Immature natural killer cell (primary cell): ENCODE results near the gene SORCS1. TPM values are rescaled to one million over a fixed set of nuclear protein-coding genes. Genes with fewer than 3 reads are reported as not detected.

ENCODE experiments used
- DNase-seq, 3 donors: peaks; one replicate each; pipeline ENCODE4 v3.0.0; 2022; ENCODE audit warnings: mixed read lengths in 1 of 3
- H3K27ac Mint-ChIP-seq, 6 donors: one replicate each; pipeline ENCODE4 v1.8.0; 2020; ENCODE audit warnings: mixed read lengths in 6 of 6, mild to moderate bottlenecking in 5 of 6, inconsistent platforms in 4 of 6, moderate library complexity in 3 of 6
- H3K27me3 Mint-ChIP-seq, 3 donors: one replicate each; pipeline ENCODE4 v1.8.0; 2020 to 2021; ENCODE audit warnings: low read depth in 3 of 3, mild to moderate bottlenecking in 3 of 3, mixed read lengths in 3 of 3, moderate library complexity in 3 of 3, inconsistent platforms in 1 of 3
- H3K36me3 Mint-ChIP-seq, 3 donors: one replicate each; pipeline ENCODE4 v1.8.0; 2020; ENCODE audit warnings: mixed read lengths in 3 of 3, inconsistent platforms in 2 of 3, mild to moderate bottlenecking in 2 of 3
- H3K4me1 Mint-ChIP-seq, 2 donors: one replicate each; pipeline ENCODE4 v1.8.0; 2020; ENCODE audit warnings: inconsistent platforms in 2 of 2, mild to moderate bottlenecking in 2 of 2, mixed read lengths in 2 of 2, moderate library complexity in 1 of 2
- H3K4me3 Mint-ChIP-seq, 5 donors: one replicate each; pipeline ENCODE4 v1.8.0; 2020; ENCODE audit warnings: mild to moderate bottlenecking in 5 of 5, mixed read lengths in 5 of 5, inconsistent platforms in 3 of 5, moderate library complexity in 3 of 5
- H3K9me3 Mint-ChIP-seq, 6 donors: one replicate each; pipeline ENCODE4 v1.8.0; 2020; ENCODE audit warnings: mild to moderate bottlenecking in 6 of 6, mixed read lengths in 6 of 6, inconsistent platforms in 4 of 6, moderate library complexity in 3 of 6
- polyA plus RNA-seq, 3 donors: library from polyadenylated mRNA; unstranded; fragments of 300-500 nt; fragmentation: Illumina TruSeq; gene quantifications; one replicate each; pipeline ENCODE4 v1.2.3, GENCODE V29; 2021

Gene SORCS1
- polyA plus RNA-seq, 3 donors from 2014 or later = not detected

DNA sequence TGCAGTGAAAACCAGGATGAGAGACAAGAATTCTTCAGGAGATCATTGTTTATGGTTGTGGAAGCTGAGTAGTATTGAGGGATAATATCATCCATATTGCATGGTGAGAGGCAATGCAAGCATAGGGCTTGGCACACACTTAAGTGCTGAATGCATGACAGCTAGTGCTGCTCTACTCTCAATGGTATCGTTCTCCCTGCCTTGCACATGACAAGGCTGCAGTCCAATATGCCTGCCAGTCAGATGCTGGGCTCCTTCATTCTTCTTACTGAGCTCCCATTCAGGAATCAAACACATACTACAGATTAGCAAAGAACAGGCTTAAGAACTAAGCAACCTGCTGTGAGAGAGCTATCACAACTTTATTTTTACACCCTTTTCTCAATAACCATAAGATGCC, 72.2 kb downstream of the SORCS1 start:
- Mint-ChIP-seq H3K27ac (no peak overlapping the region), H3K36me3 (peaks cover 0 to 3% (median 0%) of the 10 kb centered on the region in 3 donors), H3K4me1 (no peaks in the 10 kb centered on the region), H3K9me3 (no peaks in the 10 kb centered on the region), H3K27me3 (peaks cover 3 to 6% (median 3%) of the 10 kb centered on the region in 3 donors), H3K4me3 (no peak overlapping the region)
- DNase-seq = no peak

DNA sequence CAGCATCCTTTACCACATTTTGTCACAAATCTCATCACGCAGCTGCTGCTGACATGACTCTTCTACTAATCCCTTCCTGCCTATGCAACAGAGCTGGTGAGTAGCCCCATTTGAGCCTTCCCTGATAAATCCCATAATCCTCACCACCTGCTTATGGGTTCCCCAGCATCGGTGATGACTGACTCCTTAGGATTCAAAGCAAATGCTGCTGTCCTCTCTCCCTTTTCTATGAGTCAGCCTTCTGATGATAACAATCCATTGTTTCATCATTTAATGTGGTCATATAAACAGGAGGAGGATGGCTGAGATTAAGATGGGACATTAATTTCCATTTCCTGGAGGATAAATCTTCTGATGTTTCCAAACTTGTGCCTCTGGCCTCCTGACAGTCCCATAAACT, 73.4 kb downstream of the SORCS1 start:
- H3K4me1 Mint-ChIP-seq = no peaks in the 10 kb centered on the region
- no peak overlapping the region for H3K4me3 Mint-ChIP-seq
- H3K27ac Mint-ChIP-seq = no peak overlapping the region
- H3K27me3 Mint-ChIP-seq = peaks cover 3 to 6% (median 4%) of the 10 kb centered on the region in 3 donors
- no peak for DNase-seq
- H3K36me3 Mint-ChIP-seq = peaks cover 0 to 3% (median 0%) of the 10 kb centered on the region in 3 donors
- H3K9me3 Mint-ChIP-seq = no peaks in the 10 kb centered on the region

- peaks cover 1 to 4% (median 4%) of the 10 kb centered on the region in 3 donors for H3K27me3 Mint-ChIP-seq
- no peak for DNase-seq
- no peaks in the 10 kb centered on the region for H3K9me3 Mint-ChIP-seq
- H3K36me3 Mint-ChIP-seq = no peaks in the 10 kb centered on the region
- no peak overlapping the region for H3K4me3 Mint-ChIP-seq
- no peak overlapping the region for H3K27ac Mint-ChIP-seq
- H3K4me1 Mint-ChIP-seq = peaks cover 14 to 16% of the 10 kb centered on the region in 2 donors
These were observed 78.6 kb downstream of the SORCS1 start for GRCh38 chr10:107085665-107086525.

- peaks cover 0 to 4% (median 2%) of the 10 kb centered on the region in 3 donors for H3K27me3 Mint-ChIP-seq
- no peak overlapping the region for H3K4me3 Mint-ChIP-seq
- H3K4me1 Mint-ChIP-seq = peaks cover 14 to 17% of the 10 kb centered on the region in 2 donors
- DNase-seq = no peak
- H3K27ac Mint-ChIP-seq = no peak overlapping the region
- H3K36me3 Mint-ChIP-seq = no peaks in the 10 kb centered on the region
- H3K9me3 Mint-ChIP-seq = no peaks in the 10 kb centered on the region
These were observed 81.0 kb downstream of the SORCS1 start for GRCh38 chr10:107083388-107084009.

GRCh38 chr10:107081644-107082043, 82.9 kb downstream of the SORCS1 start:
- DNase-seq = peak in 1 of 3 donors; percentile 1
- peak overlapping the region in 1 of 6 donors; percentile 18 for H3K27ac Mint-ChIP-seq
- H3K27me3 Mint-ChIP-seq = peaks cover 0 to 3% (median 2%) of the 10 kb centered on the region in 3 donors
- H3K9me3 Mint-ChIP-seq = no peaks in the 10 kb centered on the region
- peak overlapping the region in 2 of 5 donors; percentile 2 to 30 for H3K4me3 Mint-ChIP-seq
- peaks cover 14 to 17% of the 10 kb centered on the region in 2 donors for H3K4me1 Mint-ChIP-seq
- no peaks in the 10 kb centered on the region for H3K36me3 Mint-ChIP-seq

DNA sequence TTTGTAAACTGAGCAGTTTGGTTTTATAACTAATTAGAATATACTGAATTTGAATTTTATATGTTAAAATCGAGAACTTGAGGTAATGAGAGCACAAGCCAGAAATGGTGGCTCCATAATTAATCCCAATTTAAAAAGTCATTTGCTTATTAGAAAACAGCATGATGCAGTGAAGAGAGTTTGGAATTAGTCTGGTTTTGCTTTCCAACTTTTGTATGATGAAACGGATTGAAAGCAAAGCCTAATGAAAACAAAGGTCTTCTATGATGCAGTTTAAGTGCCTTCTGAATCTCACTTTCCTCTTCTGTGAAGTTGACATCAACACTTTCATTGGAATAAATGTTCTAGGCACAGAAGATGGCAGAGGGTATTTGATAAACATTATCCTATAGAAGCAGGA, 89.4 kb downstream of the SORCS1 start:
- H3K4me3 Mint-ChIP-seq = no peak overlapping the region
- H3K4me1 Mint-ChIP-seq = no peaks in the 10 kb centered on the region
- no peak for DNase-seq
- H3K9me3 Mint-ChIP-seq = peaks cover 0 to 2% (median 0%) of the 10 kb centered on the region in 6 donors
- H3K27me3 Mint-ChIP-seq = peaks cover 2 to 5% (median 5%) of the 10 kb centered on the region in 3 donors
- H3K36me3 Mint-ChIP-seq = no peaks in the 10 kb centered on the region
- H3K27ac Mint-ChIP-seq = no peak overlapping the region

- H3K4me1 Mint-ChIP-seq = no peaks in the 10 kb centered on the region
- DNase-seq = no peak
- no peaks in the 10 kb centered on the region for H3K36me3 Mint-ChIP-seq
- H3K9me3 Mint-ChIP-seq = peaks cover 0 to 2% (median 0%) of the 10 kb centered on the region in 6 donors
- peaks cover 2 to 5% (median 4%) of the 10 kb centered on the region in 3 donors for H3K27me3 Mint-ChIP-seq
- no peak overlapping the region for H3K4me3 Mint-ChIP-seq
- no peak overlapping the region for H3K27ac Mint-ChIP-seq
These were observed 91.7 kb downstream of the SORCS1 start for GRCh38 chr10:107072786-107073185.

DNA sequence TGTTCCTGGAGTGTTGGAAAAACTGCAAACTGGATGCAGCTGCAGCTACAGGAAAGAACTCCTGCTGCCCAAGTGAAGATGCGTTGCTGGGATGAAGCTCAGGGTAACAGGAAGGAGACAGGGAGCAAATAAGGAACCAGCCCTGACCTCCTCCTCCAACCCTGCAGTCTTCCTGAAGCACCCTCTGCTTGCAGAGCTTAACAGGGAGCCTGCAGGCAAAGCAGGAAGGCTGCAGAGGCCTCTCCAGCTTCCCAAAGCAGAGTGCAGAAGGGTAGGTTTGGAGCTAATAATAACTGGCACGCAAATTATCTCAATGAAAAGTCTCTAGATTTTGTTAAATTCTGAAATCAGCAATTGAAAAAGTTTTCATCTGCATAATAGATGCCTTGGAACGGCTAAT, 92.5 kb downstream of the SORCS1 start:
- Mint-ChIP-seq H3K9me3 (peaks cover 0 to 2% (median 0%) of the 10 kb centered on the region in 6 donors), H3K4me1 (no peaks in the 10 kb centered on the region), H3K36me3 (no peaks in the 10 kb centered on the region), H3K27me3 (peaks cover 2 to 5% (median 4%) of the 10 kb centered on the region in 3 donors), H3K27ac (no peak overlapping the region), H3K4me3 (no peak overlapping the region)
- no peak for DNase-seq

DNA sequence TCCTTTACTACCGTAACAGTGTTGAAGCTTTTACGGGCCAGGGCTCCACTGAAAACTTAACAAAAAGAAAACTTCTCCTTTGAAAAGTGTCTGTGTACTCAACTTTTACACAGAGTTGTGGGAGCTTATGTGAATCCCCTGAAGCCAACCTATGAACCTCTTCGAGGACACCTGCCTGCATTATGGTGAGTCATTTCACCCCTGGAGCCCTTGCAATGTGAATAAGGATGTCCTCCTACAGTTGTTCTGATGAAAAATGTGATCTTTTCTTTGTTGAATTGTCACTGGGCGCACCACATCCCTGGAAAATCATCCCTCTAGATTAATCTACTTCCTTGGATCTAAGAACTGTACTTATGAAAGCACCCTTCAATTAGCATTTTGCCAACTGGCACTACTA, 93.2 kb downstream of the SORCS1 start:
- Mint-ChIP-seq H3K4me3 (no peak overlapping the region), H3K27me3 (peaks cover 2 to 4% (median 4%) of the 10 kb centered on the region in 3 donors), H3K27ac (no peak overlapping the region), H3K9me3 (peaks cover 0 to 2% (median 0%) of the 10 kb centered on the region in 6 donors), H3K36me3 (no peaks in the 10 kb centered on the region), H3K4me1 (no peaks in the 10 kb centered on the region)
- no peak for DNase-seq

DNA sequence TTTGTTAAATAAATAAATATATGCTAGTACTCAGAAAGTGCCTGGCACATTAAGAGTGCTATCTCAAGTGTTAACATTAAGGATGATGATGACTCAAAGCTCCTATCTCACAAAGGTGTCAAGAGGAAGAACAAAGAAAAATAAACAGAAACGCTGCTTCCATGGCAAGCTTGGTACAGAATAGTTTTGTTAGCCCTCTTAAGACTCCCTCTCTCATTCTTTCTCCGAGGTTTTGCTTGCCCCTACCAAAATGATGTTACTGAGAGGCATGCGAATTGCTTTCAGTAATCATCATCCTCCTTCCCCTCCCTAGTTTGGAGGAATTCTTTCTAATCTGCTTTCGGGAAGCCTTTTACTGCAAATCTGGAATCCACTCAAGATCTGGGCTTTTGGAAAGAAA, 96.7 kb downstream of the SORCS1 start:
- peaks cover 0 to under 1% (median 0%) of the 10 kb centered on the region in 6 donors for H3K9me3 Mint-ChIP-seq
- H3K4me3 Mint-ChIP-seq = no peak overlapping the region
- no peak for DNase-seq

GRCh38 chr10:107064075-107064474, 100.4 kb downstream of the SORCS1 start:
- no peak overlapping the region for H3K4me3 Mint-ChIP-seq
- no peak for DNase-seq
- no peaks in the 10 kb centered on the region for H3K4me1 Mint-ChIP-seq
- no peak overlapping the region for H3K27ac Mint-ChIP-seq
- H3K36me3 Mint-ChIP-seq = no peaks in the 10 kb centered on the region
- H3K9me3 Mint-ChIP-seq = peaks cover 0 to 3% (median 0%) of the 10 kb centered on the region in 6 donors
- H3K27me3 Mint-ChIP-seq = peaks cover 0 to 4% (median 2%) of the 10 kb centered on the region in 3 donors

More for the DNA sequence above, 96.7 kb downstream of the SORCS1 start:
- Mint-ChIP-seq H3K27ac (no peak overlapping the region), H3K4me1 (no peaks in the 10 kb centered on the region), H3K27me3 (peaks cover 0 to 5% (median 2%) of the 10 kb centered on the region in 3 donors), H3K36me3 (no peaks in the 10 kb centered on the region)

- Mint-ChIP-seq H3K4me1 (no peaks in the 10 kb centered on the region), H3K4me3 (no peak overlapping the region), H3K27ac (no peak overlapping the region), H3K9me3 (peaks cover 0 to 3% (median 0%) of the 10 kb centered on the region in 6 donors), H3K36me3 (no peaks in the 10 kb centered on the region), H3K27me3 (peaks cover 2 to 5% (median 3%) of the 10 kb centered on the region in 3 donors)
- no peak for DNase-seq
These were observed 104.6 kb downstream of the SORCS1 start for GRCh38 chr10:107059872-107060271.

DNA sequence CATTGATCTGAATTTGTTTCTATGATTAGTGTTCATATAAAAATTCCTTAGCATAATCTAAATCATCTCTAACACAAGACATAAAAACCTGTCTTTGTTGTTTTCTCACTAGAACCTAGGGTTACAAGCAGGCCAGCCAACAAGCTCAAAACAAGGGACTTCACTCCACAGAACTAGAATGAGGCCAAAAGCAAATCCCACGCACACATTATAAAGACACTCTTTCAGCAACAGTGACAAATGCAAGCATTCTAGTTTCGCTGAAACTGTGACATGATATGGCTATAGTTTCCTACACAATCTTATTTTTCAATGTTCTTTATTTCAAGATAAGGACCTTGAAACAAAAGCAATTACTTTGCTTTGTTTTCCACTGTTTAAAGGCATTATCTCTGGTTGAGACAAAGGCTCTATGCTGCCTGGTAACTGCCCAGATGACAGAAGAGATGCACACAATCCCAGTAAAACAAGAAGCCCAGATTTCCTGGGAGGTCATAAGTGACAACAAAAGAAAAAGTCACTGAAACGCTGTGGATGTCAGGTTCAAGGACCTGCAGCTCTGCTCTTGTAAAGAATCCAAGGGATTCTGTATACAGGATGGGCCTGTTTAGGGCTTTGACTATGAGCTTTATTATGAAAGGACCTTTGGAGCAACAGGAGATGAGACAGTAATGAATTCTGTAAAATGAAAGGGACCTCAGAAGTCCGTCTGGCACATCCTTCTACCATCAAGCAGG, 105.3 kb downstream of the SORCS1 start:
- Mint-ChIP-seq H3K27ac (no peak overlapping the region), H3K27me3 (peaks cover 2 to 5% (median 3%) of the 10 kb centered on the region in 3 donors), H3K36me3 (no peaks in the 10 kb centered on the region), H3K4me1 (no peaks in the 10 kb centered on the region), H3K9me3 (peaks cover 0 to 3% (median 0%) of the 10 kb centered on the region in 6 donors), H3K4me3 (no peak overlapping the region)
- no peak for DNase-seq
